K562 (cell line): ENCODE measurements around the gene MARVELD1. TPM values are rescaled to one million over a fixed set of nuclear protein-coding genes. Genes with fewer than 3 reads are reported as not detected.

ENCODE experiments used
- CCNT2 ChIP-seq: IDR thresholded peaks from 2 replicates; pipeline ENCODE4 v1.6.1; 2011; ENCODE audit warnings: borderline replicate concordance, low read depth, mild to moderate bottlenecking, moderate library complexity, mixed read lengths, low read length; ENCODE audit not compliant: insufficient read length; ENCODE audit errors: extremely low read depth
- CEBPB ChIP-seq: fragments of 450-650 bp; IDR thresholded peaks from 2 replicates; pipeline ENCODE4 v1.6.1; 2016; ENCODE audit warnings: missing genetic modification characterization, missing compliant biosample characterization
- E2F8 ChIP-seq: fragments of 450-650 bp; IDR thresholded peaks from 2 replicates; pipeline ENCODE4 v1.7.1; 2018; ENCODE audit warnings: mild to moderate bottlenecking, low read depth; ENCODE audit not compliant: partially characterized antibody
- ERF ChIP-seq: fragments of 450-650 bp; formaldehyde crosslinking; IDR thresholded peaks from 2 replicates; pipeline ENCODE4 v1.4.0; 2020; ENCODE audit warnings: mild to moderate bottlenecking, mixed read lengths
- GABPA ChIP-seq: fragments of 200-800 bp; sonication (Bioruptor generic); conservative IDR thresholded peaks from 2 replicates; pipeline ENCODE4 v1.6.1; 2016; ENCODE audit warnings: low read depth, missing genetic modification characterization, missing compliant biosample characterization
- GATA2 ChIP-seq: sonication (generic); formaldehyde crosslinking; IDR thresholded peaks from 2 replicates; pipeline ENCODE4 v1.4.0; 2020; ENCODE audit warnings: mild to moderate bottlenecking, missing genetic modification reagents
- HCFC1 ChIP-seq: IDR thresholded peaks from 2 replicates; pipeline ENCODE4 v1.6.1; 2012; ENCODE audit warnings: low read depth, low read length, improper control_type of control experiment
- POLR3G ChIP-seq: IDR thresholded peaks from 2 replicates; pipeline ENCODE4 v1.6.1; 2011; ENCODE audit not compliant: insufficient read length, insufficient replicate concordance; ENCODE audit errors: extremely low read depth
- RNF2 ChIP-seq: sonication (generic); IDR thresholded peaks from 2 replicates; pipeline ENCODE4 v1.6.1; 2016
- SAFB ChIP-seq: fragments of 200-400 bp; formaldehyde crosslinking; IDR thresholded peaks from 2 replicates; pipeline ENCODE4 v1.6.1; 2017; ENCODE audit warnings: low read depth, low read length, borderline replicate concordance
- SIN3A ChIP-seq, 2 experiments: fragments of 150-350 bp in 1 of 2; IDR thresholded peaks; 2 replicates each; pipeline ENCODE4 v1.6.1; 2011 to 2016; ENCODE audit warnings: borderline replicate concordance in 2 of 2, low read depth in 2 of 2, low read length in 2 of 2, mild to moderate bottlenecking in 2 of 2, moderate library complexity in 2 of 2; ENCODE audit not compliant: control insufficient read depth in 1 of 2
- SIX5 ChIP-seq, 2 experiments: IDR thresholded peaks; 2 replicates each; pipeline ENCODE4 v1.6.1; 2011; ENCODE audit warnings: low read length in 2 of 2, borderline replicate concordance in 1 of 2, low read depth in 1 of 2, mild to moderate bottlenecking in 1 of 2, moderate library complexity in 1 of 2; ENCODE audit not compliant: insufficient read depth in 1 of 2
- SMAD1 ChIP-seq: fragments of 150-350 bp; IDR thresholded peaks from 2 replicates; pipeline ENCODE4 v1.6.1; 2014; ENCODE audit warnings: low read length, low read depth; ENCODE audit not compliant: partially characterized antibody
- TCF7 ChIP-seq: sonication (generic); IDR thresholded peaks from 2 replicates; pipeline ENCODE4 v1.6.1; 2016; ENCODE audit warnings: antibody characterized with exemption, borderline replicate concordance
- ZC3H8 ChIP-seq: fragments of 450-650 bp; IDR thresholded peaks from 2 replicates; pipeline ENCODE4 v1.6.1; 2017
- ZNF217 ChIP-seq: sonication (generic); formaldehyde crosslinking; IDR thresholded peaks from 2 replicates; pipeline ENCODE4 v1.8.0; 2022; ENCODE audit warnings: mild to moderate bottlenecking, missing genetic modification reagents
- ZNF347 ChIP-seq: fragments of 450-650 bp; formaldehyde crosslinking; IDR thresholded peaks from 2 replicates; pipeline ENCODE4 v1.4.0; 2020; ENCODE audit warnings: low read depth, mild to moderate bottlenecking, moderate library complexity
- ZNF785 ChIP-seq: fragments of 250-450 bp; sonication (Bioruptor Pico); IDR thresholded peaks from 2 replicates; pipeline ENCODE4 v1.4.0; 2020; ENCODE audit warnings: mild to moderate bottlenecking
- polyA plus RNA-seq, 8 experiments: library from polyadenylated mRNA; depleted of rRNA in 4 of 8; stranded (reverse) in 5 of 8; unstranded in 3 of 8; fragments of >200 nt; fragmentation: Nextera tagmentation in 2 of 8; fragmentation: Illumina TruSeq in 1 of 8; extraction: Ambion mirVana in 2 of 8; extraction: Trizol in 1 of 8; gene quantifications; 2 replicates each; pipeline versions ENCODE4 v1.2.1 to v1.2.3, GENCODE V29; 2011 to 2014; ENCODE audit warnings: inconsistent platforms in 1 of 8, missing spikeins in 1 of 8
- total RNA-seq, 7 experiments: library from RNA; depleted of rRNA in 6 of 7; stranded (reverse); fragments of >200 nt in 6 of 7; fragmentation: Illumina TruSeq in 2 of 7; extraction: Trizol in 2 of 7; gene quantifications; 2 replicates each; pipeline versions ENCODE4 v1.2.1 to v1.2.3, GENCODE V29; 2011 to 2021; ENCODE audit warnings: low replicate concordance in 1 of 7
- TF ChIP-seq, protein P1 (sequence below): fragments of 250-450 bp; sonication (Bioruptor Pico); IDR thresholded peaks from 2 replicates; pipeline ENCODE4 v1.4.0; 2020; ENCODE audit warnings: mild to moderate bottlenecking
- TF ChIP-seq, protein P2 (sequence below): IDR thresholded peaks from 3 replicates; pipeline ENCODE4 v1.6.1; 2011; ENCODE audit warnings: borderline replicate concordance, mild to moderate bottlenecking, moderate library complexity; ENCODE audit not compliant: insufficient read length; ENCODE audit errors: extremely low read depth

The MARVELD1 gene
- total and polyA plus RNA-seq, 9 of the 15 experiments (the other 6 are each of a cell fraction or from before 2014, with no cell fraction given): 2.7 to 12.5 (median 5.3) TPM

DNA sequence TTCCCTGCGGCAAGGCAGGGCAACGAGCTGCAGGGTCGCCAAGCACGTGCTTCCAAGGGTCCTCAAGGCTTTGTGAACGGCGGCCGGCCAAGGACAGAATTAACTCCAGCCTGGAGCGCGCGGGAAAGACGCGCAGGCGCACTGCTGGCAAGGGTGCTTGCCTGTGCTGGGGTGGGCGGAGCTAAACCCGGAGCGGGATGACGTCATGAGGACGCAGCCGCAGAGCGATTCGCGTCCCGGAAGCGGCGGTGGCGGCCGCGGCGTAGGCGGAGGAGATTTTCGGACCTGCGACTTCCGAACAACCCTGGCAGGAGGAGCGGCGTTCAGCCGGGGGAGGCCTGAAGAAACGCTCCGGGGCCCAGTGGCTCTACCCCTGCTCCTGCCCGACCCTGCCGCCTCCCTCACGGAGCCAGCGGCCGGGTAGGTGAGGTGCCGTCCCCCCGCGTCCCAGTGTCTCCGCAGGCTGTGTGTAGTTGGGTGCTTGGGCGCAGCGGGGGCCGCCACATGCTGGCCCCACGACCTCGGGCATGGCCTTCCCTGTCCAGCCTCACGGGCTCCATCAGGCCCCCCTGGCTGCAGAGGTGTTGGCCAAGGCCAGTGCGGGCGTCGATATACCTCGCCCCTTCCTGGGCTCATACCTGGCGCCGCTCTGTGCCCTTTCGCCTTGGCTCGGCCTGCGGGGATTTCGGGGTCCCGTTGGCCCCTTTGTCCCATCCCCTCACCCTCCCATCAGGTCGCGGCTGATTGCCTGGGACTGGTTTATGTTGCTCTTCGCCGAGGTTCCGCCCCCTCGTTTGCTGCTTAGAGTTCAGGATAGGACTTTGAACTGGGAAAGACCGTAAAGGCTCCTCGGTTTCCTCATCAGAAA, 23.6 kb downstream of the MARVELD1 start, which contains the start of gene ZFYVE27 (continued):
- peak; percentile 56 for TF ChIP-seq E2F8
- no peak for TF ChIP-seq CEBPB (tag)
- TF ChIP-seq GATA2: no peak
- TF ChIP-seq, protein P1, sequence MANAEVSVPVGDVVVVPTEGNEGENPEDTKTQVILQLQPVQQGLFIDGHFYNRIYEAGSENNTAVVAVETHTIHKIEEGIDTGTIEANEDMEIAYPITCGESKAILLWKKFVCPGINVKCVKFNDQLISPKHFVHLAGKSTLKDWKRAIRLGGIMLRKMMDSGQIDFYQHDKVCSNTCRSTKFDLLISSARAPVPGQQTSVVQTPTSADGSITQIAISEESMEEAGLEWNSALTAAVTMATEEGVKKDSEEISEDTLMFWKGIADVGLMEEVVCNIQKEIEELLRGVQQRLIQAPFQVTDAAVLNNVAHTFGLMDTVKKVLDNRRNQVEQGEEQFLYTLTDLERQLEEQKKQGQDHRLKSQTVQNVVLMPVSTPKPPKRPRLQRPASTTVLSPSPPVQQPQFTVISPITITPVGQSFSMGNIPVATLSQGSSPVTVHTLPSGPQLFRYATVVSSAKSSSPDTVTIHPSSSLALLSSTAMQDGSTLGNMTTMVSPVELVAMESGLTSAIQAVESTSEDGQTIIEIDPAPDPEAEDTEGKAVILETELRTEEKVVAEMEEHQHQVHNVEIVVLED: peak; percentile 81
- no peak for TF ChIP-seq ZC3H8
- TF ChIP-seq CCNT2: no peak
- TF ChIP-seq GABPA (tag): peak; percentile 64
- TF ChIP-seq SIX5 (IDR thresholded peaks at IDR 0.05; ENCODE audit: borderline replicate concordance in 1 of 2, insufficient read depth in 1 of 2, low read depth in 1 of 2, low read length in 2 of 2): no peak
- TF ChIP-seq SIN3A (IDR thresholded peaks at IDR 0.05; ENCODE audit: borderline replicate concordance in 2 of 2, control insufficient read depth in 1 of 2, low read depth in 2 of 2, low read length in 2 of 2): peak in 1 of 2 experiments; percentile 31; a peak in 1 of 4 replicates
- TF ChIP-seq SAFB: no peak
- peak; percentile 89 for TF ChIP-seq RNF2
- TF ChIP-seq ZNF217: no peak
- TF ChIP-seq HCFC1: peak; percentile 35; the same call in 1 of the 2 replicates
- no peak for TF ChIP-seq TCF7
- TF ChIP-seq ERF (CRISPR knock-in tag): no peak
- TF ChIP-seq SMAD1: no peak
- no peak for TF ChIP-seq ZNF785 (CRISPR knock-in tag)
- TF ChIP-seq, protein P2, sequence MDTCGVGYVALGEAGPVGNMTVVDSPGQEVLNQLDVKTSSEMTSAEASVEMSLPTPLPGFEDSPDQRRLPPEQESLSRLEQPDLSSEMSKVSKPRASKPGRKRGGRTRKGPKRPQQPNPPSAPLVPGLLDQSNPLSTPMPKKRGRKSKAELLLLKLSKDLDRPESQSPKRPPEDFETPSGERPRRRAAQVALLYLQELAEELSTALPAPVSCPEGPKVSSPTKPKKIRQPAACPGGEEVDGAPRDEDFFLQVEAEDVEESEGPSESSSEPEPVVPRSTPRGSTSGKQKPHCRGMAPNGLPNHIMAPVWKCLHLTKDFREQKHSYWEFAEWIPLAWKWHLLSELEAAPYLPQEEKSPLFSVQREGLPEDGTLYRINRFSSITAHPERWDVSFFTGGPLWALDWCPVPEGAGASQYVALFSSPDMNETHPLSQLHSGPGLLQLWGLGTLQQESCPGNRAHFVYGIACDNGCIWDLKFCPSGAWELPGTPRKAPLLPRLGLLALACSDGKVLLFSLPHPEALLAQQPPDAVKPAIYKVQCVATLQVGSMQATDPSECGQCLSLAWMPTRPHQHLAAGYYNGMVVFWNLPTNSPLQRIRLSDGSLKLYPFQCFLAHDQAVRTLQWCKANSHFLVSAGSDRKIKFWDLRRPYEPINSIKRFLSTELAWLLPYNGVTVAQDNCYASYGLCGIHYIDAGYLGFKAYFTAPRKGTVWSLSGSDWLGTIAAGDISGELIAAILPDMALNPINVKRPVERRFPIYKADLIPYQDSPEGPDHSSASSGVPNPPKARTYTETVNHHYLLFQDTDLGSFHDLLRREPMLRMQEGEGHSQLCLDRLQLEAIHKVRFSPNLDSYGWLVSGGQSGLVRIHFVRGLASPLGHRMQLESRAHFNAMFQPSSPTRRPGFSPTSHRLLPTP: no peak
- TF ChIP-seq ZNF347: no peak
- no peak for TF ChIP-seq POLR3G
